NCI-H524 (cell line): Measurements from ENCODE around the gene SPINK2.

Source experiments
- DNase-seq, 2 experiments: peaks; one replicate each; lab custom pipeline; 2025; lab: John Stamatoyannopoulos, UW

Gene SPINK2, protein sequence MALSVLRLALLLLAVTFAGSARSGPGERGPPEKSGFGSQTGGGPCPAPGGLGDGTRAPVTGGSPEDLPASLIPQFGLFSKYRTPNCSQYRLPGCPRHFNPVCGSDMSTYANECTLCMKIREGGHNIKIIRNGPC

GRCh38 chr4:56821381-56822243 lies at the start of gene SPINK2:
SPINK2 (minus strand) TSS chr4:56821701; CDS start chr4:56821662, 39 bp downstream.
- peak; percentile 29 to 51 for DNase-seq

- peak; percentile 89 to 96 for DNase-seq
Observed at GRCh38 chr4:56870946-56871345, 49.4 kb upstream of the SPINK2 start.

- no peak for DNase-seq
Observed at GRCh38 chr4:56863441-56864139, 42.1 kb upstream of the SPINK2 start.

DNA sequence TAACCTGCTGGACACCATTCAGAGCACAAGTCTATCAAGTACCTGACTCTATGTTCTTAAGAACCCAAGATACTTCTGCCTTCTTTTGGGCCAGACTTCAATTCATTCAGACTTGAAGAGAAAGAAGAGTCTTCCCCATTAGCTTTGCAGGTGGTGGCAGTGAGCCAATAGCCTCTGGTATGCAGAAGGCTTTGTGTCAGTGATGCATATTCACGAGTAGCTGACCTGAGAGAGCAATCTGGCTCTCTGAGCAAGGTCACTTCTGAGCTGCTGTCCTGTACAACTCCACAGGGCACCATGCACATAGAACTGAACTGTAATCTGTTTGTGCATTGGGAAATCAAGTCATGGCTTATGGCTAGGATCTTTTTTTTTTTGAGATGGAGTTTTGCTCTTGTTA lies 39.9 kb upstream of the SPINK2 start:
- peak in 1 of 2 experiments; percentile 19 for DNase-seq

- no peak for DNase-seq
Observed at GRCh38 chr4:56860781-56861180, 39.3 kb upstream of the SPINK2 start.

- no peak for DNase-seq
Observed at GRCh38 chr4:56859841-56860240, 38.3 kb upstream of the SPINK2 start.

- no peak for DNase-seq
Observed at GRCh38 chr4:56857601-56858309, 36.3 kb upstream of the SPINK2 start.

DNA sequence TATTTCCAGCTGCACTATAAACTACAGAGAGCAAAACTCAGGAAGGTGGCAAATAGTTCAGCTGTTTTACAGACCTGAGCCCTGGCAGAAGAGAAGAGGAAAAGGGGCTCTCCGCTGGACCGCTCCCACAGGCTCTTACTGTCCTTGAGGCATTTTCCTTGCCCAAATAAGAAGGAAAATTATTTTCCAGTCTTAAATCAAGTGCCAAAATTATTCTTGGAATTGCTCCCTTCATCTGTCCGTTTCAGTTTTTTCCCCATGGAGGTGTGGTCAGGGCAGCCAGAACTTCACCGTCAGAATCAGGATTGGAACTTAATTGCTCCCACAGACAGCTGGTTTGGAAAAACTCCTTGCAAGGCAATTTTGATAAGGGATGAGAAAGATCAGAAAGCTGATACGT lies 35.2 kb upstream of the SPINK2 start:
- no peak for DNase-seq

GRCh38 chr4:56850910-56851309 lies 29.4 kb upstream of the SPINK2 start:
- no peak for DNase-seq

- DNase-seq = no peak
Observed at GRCh38 chr4:56844802-56845580, 23.5 kb upstream of the SPINK2 start.

- DNase-seq = no peak
Observed at GRCh38 chr4:56843421-56843899, 22.0 kb upstream of the SPINK2 start.

GRCh38 chr4:56840559-56840958 lies 19.1 kb upstream of the SPINK2 start:
- no peak for DNase-seq

DNA sequence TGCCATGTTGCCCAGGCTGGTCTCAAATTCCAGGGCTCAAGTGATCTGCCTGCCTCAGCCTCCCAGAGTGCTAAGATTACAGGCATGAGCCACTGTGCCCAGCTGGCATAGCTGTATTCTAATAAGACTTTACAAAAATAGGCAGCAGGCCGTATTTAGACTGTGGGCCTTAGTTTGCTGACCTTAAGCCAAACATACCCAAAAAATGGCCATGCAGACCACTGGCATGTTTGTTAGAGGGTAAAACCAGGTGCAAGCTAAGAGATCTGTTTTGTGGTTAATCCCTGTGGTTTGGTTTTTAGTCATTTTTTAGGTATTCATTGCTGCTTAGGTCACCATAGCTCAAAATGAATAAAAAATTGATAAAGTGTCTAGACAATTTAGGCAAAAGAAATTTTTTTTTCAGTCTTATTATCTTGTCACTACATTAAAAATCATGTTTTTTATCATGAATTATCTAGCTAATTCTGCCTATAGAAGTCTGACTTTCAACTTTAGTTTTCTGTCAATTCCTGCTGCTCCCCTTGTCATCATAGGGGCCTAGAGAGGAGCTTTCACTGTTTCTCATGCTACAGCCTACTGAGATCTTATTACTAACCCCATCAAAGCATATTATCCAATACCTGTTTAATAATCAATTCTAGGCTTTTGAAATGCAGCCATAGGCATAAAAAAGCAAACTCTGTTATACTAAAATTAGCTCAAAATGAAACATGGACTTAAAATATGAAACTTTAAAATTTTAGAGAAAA lies 7.5 kb upstream of the SPINK2 start:
- DNase-seq = no peak

GRCh38 chr4:56823933-56824600 lies 2.6 kb upstream of the SPINK2 start:
- no peak for DNase-seq

GRCh38 chr4:56818797-56819196 lies 2.7 kb downstream of the SPINK2 start:
- no peak for DNase-seq

DNA sequence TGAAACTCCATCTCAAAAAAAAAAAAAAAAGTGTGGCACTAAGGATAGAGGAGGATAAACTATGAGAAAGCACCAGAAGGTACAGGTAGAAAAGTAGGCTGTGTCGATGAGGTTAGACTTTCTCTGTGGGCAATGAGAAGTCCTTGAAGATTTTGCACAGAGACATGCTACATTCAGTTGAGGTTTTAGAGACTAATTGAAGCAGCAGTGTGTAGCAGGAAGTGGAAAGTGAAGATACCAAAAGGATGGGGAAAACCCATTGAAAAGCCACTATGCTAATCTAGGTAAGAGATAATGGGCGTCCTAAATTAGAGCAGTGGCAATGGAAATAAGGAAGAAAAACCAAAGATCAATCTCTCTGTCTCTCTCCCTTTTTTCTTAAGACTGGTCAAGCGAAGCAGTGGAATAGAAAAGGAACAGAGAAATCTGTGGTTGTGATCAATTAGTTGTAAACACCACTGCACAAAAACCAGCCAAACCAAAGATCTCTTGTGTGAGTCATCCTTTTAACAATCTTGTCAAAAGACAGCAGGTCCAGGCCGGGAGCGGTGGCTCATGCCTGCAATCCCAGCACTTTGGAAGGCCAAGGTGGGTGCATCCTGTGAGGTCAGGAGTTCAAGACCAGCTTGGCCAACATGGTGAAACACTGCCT lies 3.5 kb downstream of the SPINK2 start:
- no peak for DNase-seq

GRCh38 chr4:56806666-56807065 lies 14.8 kb downstream of the SPINK2 start:
- no peak for DNase-seq

DNA sequence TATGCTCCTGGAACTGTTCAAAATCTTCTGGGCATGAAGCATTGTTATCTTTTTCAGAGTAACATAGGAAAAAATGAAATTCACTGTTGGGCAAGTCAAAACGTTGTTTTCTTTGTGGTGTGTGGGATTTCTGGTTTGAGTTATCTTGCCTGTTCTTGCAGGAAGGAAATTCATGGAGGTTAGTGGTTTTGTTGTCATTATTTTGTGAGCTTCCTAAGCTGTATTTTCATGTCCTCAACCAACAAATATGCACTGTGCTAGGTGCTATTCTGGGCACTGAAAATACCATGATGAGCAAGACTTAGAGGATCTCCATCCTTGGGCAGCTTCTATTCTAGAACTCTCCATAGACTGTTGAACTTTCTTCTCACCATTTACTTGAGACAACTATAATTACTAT lies 16.9 kb downstream of the SPINK2 start:
- no peak for DNase-seq

- DNase-seq = no peak
Observed at GRCh38 chr4:56803471-56803870, 18.0 kb downstream of the SPINK2 start.
